HEK293 (cell line): Measurements from ENCODE around the gene ZNF775.

Experiments used
- BCL11A ChIP-seq: fragments of 450-650 bp; formaldehyde crosslinking; IDR thresholded peaks from 2 replicates; pipeline ENCODE4 v1.5.1; 2016; ENCODE audit warnings: low read depth, missing biosample characterization, missing genetic modification characterization
- BCL6B ChIP-seq: fragments of 450-650 bp; formaldehyde crosslinking; IDR thresholded peaks from 2 replicates; pipeline ENCODE4 v1.5.1; 2017; ENCODE audit warnings: missing biosample characterization, missing genetic modification characterization
- CTCF ChIP-seq: fragments of 450-650 bp; formaldehyde crosslinking; IDR thresholded peaks from 2 replicates; pipeline ENCODE4 v1.5.1; 2016; ENCODE audit warnings: missing biosample characterization, missing genetic modification characterization
- HOXC10 ChIP-seq: sonication (generic); formaldehyde crosslinking; IDR thresholded peaks from 2 replicates; pipeline ENCODE4 v1.8.1; 2023; ENCODE audit warnings: mild to moderate bottlenecking, missing genetic modification reagents
- KLF7 ChIP-seq: fragments of 450-650 bp; formaldehyde crosslinking; IDR thresholded peaks from 2 replicates; pipeline ENCODE4 v1.5.1; 2016; ENCODE audit warnings: missing biosample characterization, missing genetic modification characterization, borderline replicate concordance
- PRDM4 ChIP-seq: fragments of 450-650 bp; formaldehyde crosslinking; IDR thresholded peaks from 2 replicates; pipeline ENCODE4 v1.5.1; 2017; ENCODE audit warnings: missing biosample characterization, missing genetic modification characterization
- SETDB1 ChIP-seq: IDR thresholded peaks from one replicate; pipeline ENCODE4 v1.6.1; 2017; ENCODE audit warnings: mild to moderate bottlenecking, low read length, moderate library complexity, mixed read lengths; ENCODE audit not compliant: insufficient read length
- SP3 ChIP-seq: fragments of 450-650 bp; formaldehyde crosslinking; IDR thresholded peaks from 2 replicates; pipeline ENCODE4 v1.5.1; 2016; ENCODE audit warnings: missing biosample characterization, missing genetic modification characterization
- TRIM28 ChIP-seq: IDR thresholded peaks from 2 replicates; pipeline ENCODE4 v1.6.1; 2011; ENCODE audit warnings: low read length, control low read depth, borderline replicate concordance
- WT1 ChIP-seq: fragments of 450-650 bp; formaldehyde crosslinking; IDR thresholded peaks from 2 replicates; pipeline ENCODE4 v1.5.1; 2016; ENCODE audit warnings: missing biosample characterization, missing genetic modification characterization
- YY2 ChIP-seq: fragments of 450-650 bp; formaldehyde crosslinking; IDR thresholded peaks from 2 replicates; pipeline ENCODE4 v1.5.1; 2016; ENCODE audit warnings: missing biosample characterization, missing genetic modification characterization
- ZBTB26 ChIP-seq: fragments of 450-650 bp; formaldehyde crosslinking; optimal IDR thresholded peaks from 2 replicates; pipeline ENCODE3; 2016; ENCODE audit warnings: missing biosample characterization, mild to moderate bottlenecking, missing genetic modification characterization
- ZNF112 ChIP-seq: fragments of 450-650 bp; formaldehyde crosslinking; IDR thresholded peaks from 2 replicates; pipeline ENCODE4 v1.5.0; 2017; ENCODE audit warnings: missing biosample characterization, missing genetic modification characterization
- ZNF175 ChIP-seq: fragments of 450-650 bp; formaldehyde crosslinking; IDR thresholded peaks from 2 replicates; pipeline ENCODE4 v1.5.1; 2016; ENCODE audit warnings: missing biosample characterization, missing genetic modification characterization
- ZNF24 ChIP-seq: fragments of 450-650 bp; formaldehyde crosslinking; IDR thresholded peaks from 2 replicates; pipeline ENCODE4 v1.5.1; 2016; ENCODE audit warnings: missing biosample characterization, missing genetic modification characterization
- ZNF280D ChIP-seq: fragments of 450-650 bp; formaldehyde crosslinking; IDR thresholded peaks from 2 replicates; pipeline ENCODE4 v1.5.1; 2016; ENCODE audit warnings: missing biosample characterization, missing genetic modification characterization
- ZNF311 ChIP-seq: fragments of 450-650 bp; formaldehyde crosslinking; IDR thresholded peaks from 2 replicates; pipeline ENCODE4 v1.5.1; 2017; ENCODE audit warnings: missing biosample characterization, missing genetic modification characterization, borderline replicate concordance
- ZNF354C ChIP-seq: fragments of 450-650 bp; formaldehyde crosslinking; IDR thresholded peaks from 2 replicates; pipeline ENCODE4 v1.5.1; 2016; ENCODE audit warnings: missing biosample characterization, missing genetic modification characterization, low read depth, borderline replicate concordance
- ZNF391 ChIP-seq: fragments of 450-650 bp; formaldehyde crosslinking; IDR thresholded peaks from 2 replicates; pipeline ENCODE4 v1.5.1; 2016; ENCODE audit warnings: low read depth, missing biosample characterization, missing genetic modification characterization, borderline replicate concordance
- ZNF426 ChIP-seq: fragments of 450-650 bp; formaldehyde crosslinking; IDR thresholded peaks from 2 replicates; pipeline ENCODE4 v1.5.1; 2017; ENCODE audit warnings: missing biosample characterization, missing genetic modification characterization, mild to moderate bottlenecking, inconsistent platforms, moderate library complexity
- ZNF544 ChIP-seq: fragments of 450-650 bp; formaldehyde crosslinking; IDR thresholded peaks from 2 replicates; pipeline ENCODE4 v1.5.0; 2017; ENCODE audit warnings: missing biosample characterization, missing genetic modification characterization
- ZNF560 ChIP-seq: fragments of 450-650 bp; formaldehyde crosslinking; IDR thresholded peaks from 2 replicates; pipeline ENCODE4 v1.5.1; 2017; ENCODE audit warnings: missing biosample characterization, missing genetic modification characterization, borderline replicate concordance
- ZNF600 ChIP-seq: fragments of 450-650 bp; formaldehyde crosslinking; IDR thresholded peaks from 2 replicates; pipeline ENCODE4 v1.5.1; 2016; ENCODE audit warnings: missing biosample characterization, missing genetic modification characterization
- ZNF621 ChIP-seq: fragments of 450-650 bp; formaldehyde crosslinking; IDR thresholded peaks from 2 replicates; pipeline ENCODE4 v1.5.1; 2017; ENCODE audit warnings: missing biosample characterization, missing genetic modification characterization
- ZNF626 ChIP-seq: fragments of 450-650 bp; sonication (Bioruptor Pico); formaldehyde crosslinking; IDR thresholded peaks from 2 replicates; pipeline ENCODE4 v1.5.1; 2018; ENCODE audit warnings: missing biosample characterization, missing genetic modification characterization, inconsistent platforms
- ZNF639 ChIP-seq: fragments of 450-650 bp; formaldehyde crosslinking; IDR thresholded peaks from 2 replicates; pipeline ENCODE4 v1.5.1; 2016; ENCODE audit warnings: missing biosample characterization, missing genetic modification characterization
- ZNF660 ChIP-seq: fragments of 450-650 bp; IDR thresholded peaks from 2 replicates; pipeline ENCODE4 v1.5.1; 2018; ENCODE audit warnings: missing biosample characterization, mild to moderate bottlenecking, missing genetic modification characterization
- ZNF792 ChIP-seq: fragments of 450-650 bp; formaldehyde crosslinking; IDR thresholded peaks from 2 replicates; pipeline ENCODE4 v1.5.1; 2016; ENCODE audit warnings: missing biosample characterization, missing genetic modification characterization
- ZSCAN30 ChIP-seq: fragments of 450-650 bp; IDR thresholded peaks from 2 replicates; pipeline ENCODE4 v1.5.1; 2018; ENCODE audit warnings: missing biosample characterization, mild to moderate bottlenecking, missing genetic modification characterization, moderate library complexity

Gene ZNF775

GRCh38 chr7:150404805-150405583 is 25.9 kb downstream of the ZNF775 start (continued):
- TF ChIP-seq CTCF (tag by site-specific recombination) (peak; percentile 58; the same call in 1 of the 2 replicates), ZNF280D (tag by site-specific recombination) (no peak), ZNF24 (no peak), ZNF626 (tag by site-specific recombination) (no peak), ZNF792 (tag by site-specific recombination) (no peak), ZNF544 (tag by site-specific recombination) (no peak), ZNF175 (no peak), HOXC10 (no peak), ZNF560 (tag by site-specific recombination) (no peak), ZNF426 (tag by site-specific recombination) (no peak), ZNF639 (tag by site-specific recombination) (no peak), BCL11A (tag by site-specific recombination) (0 out of 2 replicates have a peak, but pooled peaks have one; percentile 56), ZSCAN30 (tag by site-specific recombination) (peak; percentile 95), KLF7 (0 out of 2 replicates have a peak, but pooled peaks have one; percentile 41), BCL6B (tag by site-specific recombination) (no peak), YY2 (no peak), ZNF311 (tag by site-specific recombination) (no peak), PRDM4 (tag by site-specific recombination) (no peak), SP3 (peak; percentile 30), ZNF391 (no peak), ZNF354C (tag by site-specific recombination) (no peak), ZBTB26 (tag by site-specific recombination) (peak; percentile 87), WT1 (tag by site-specific recombination) (0 out of 2 replicates have a peak, but pooled peaks have one; percentile 25), ZNF621 (tag by site-specific recombination) (no peak), ZNF660 (tag by site-specific recombination) (no peak; the same call in 1 of the 2 replicates), ZNF600 (tag by site-specific recombination) (no peak), ZNF112 (tag by site-specific recombination) (no peak), TRIM28 (no peak), SETDB1 (no peak)
